Endothelial cell of umbilical vein (primary cell): ENCODE measurements around the gene ADM2. TPM values are rescaled to one million over a fixed set of nuclear protein-coding genes. Genes with fewer than 3 reads are reported as not detected.

ENCODE experiments used
- BruUV-seq: library from RNA; stranded (reverse); fragments of 400-500 nt; replicated peaks from 2 replicates; lab custom pipeline; 2021; lab: Mats Ljungman, UMichigan
- CTCF ChIA-PET: fragments of 300-600, 350-600 bp; sonication (Branson Sonifier 250); formaldehyde crosslinking; loops from one replicate; lab custom pipeline; 2021; ENCODE audit warnings: antibody characterized with exemption, inconsistent platforms; lab: Charles Lee
- POLR2A ChIA-PET: fragments of 300-600, 350-600 bp; sonication (Branson Sonifier 250); formaldehyde crosslinking; loops from one replicate; lab custom pipeline; 2021; ENCODE audit warnings: antibody characterized with exemption, inconsistent platforms; lab: Charles Lee
- DNase-seq: peaks from one replicate; pipeline ENCODE4 v3.0.0-alpha.2; 2011; ENCODE audit warnings: low read depth, low spot score
- FAIRE-seq: peaks from 2 replicates; lab custom pipeline; 2011; peaks lifted over from hg19 to GRCh38; lab: Jason Lieb, UNC
- H2AFZ ChIP-seq: 2 replicates; pipeline ENCODE4 v1.6.0; 2012; ENCODE audit warnings: low read depth, low read length, control low read depth, inconsistent platforms
- H3K27ac ChIP-seq: 2 replicates; pipeline ENCODE4 v1.5.1; 2011; ENCODE audit warnings: low read depth, mild to moderate bottlenecking, control low read depth, low read length, moderate library complexity; ENCODE audit not compliant: insufficient read depth
- H3K27me3 ChIP-seq, 2 experiments: 2 replicates each; pipeline versions ENCODE4 v1.6.0 to v1.6.1; 2011; ENCODE audit warnings: low read length in 2 of 2, mixed read lengths in 1 of 2; ENCODE audit not compliant: control insufficient read depth in 2 of 2, insufficient read depth in 2 of 2
- H3K36me3 ChIP-seq, 2 experiments: 2 replicates in 1 of 2; 3 replicates in 1 of 2; pipeline ENCODE4 v1.5.1; 2011; ENCODE audit warnings: low read length in 2 of 2, mild to moderate bottlenecking in 1 of 2, moderate library complexity in 1 of 2; ENCODE audit not compliant: control insufficient read depth in 2 of 2, insufficient read depth in 2 of 2; ENCODE audit errors: extremely low read depth in 1 of 2
- H3K4me1 ChIP-seq: 3 replicates; pipeline ENCODE4 v1.5.1; 2011; ENCODE audit warnings: mild to moderate bottlenecking, low read length; ENCODE audit not compliant: control insufficient read depth, insufficient read depth; ENCODE audit errors: extremely low read depth
- H3K4me2 ChIP-seq: 2 replicates; pipeline ENCODE4 v1.6.1; 2011; ENCODE audit warnings: low read length, control low read depth, mixed read lengths; ENCODE audit not compliant: insufficient read depth
- H3K4me3 ChIP-seq, 3 experiments: fragments of 200-600 bp in 1 of 3; sonication (generic), shearing (Covaris generic) in 1 of 3; replicated peaks in 1 of 3; 2 replicates each; pipeline ENCODE4 v1.5.1; 2011 to 2016; ENCODE audit warnings: control low read depth in 3 of 3, low read length in 3 of 3, mild to moderate bottlenecking in 2 of 3, inconsistent platforms in 1 of 3, low read depth in 1 of 3, moderate library complexity in 1 of 3; ENCODE audit not compliant: insufficient read depth in 1 of 3
- H3K79me2 ChIP-seq: 2 replicates; pipeline ENCODE4 v1.6.0; 2012; ENCODE audit warnings: low read length, inconsistent platforms; ENCODE audit not compliant: control insufficient read depth, insufficient read depth
- H3K9ac ChIP-seq: replicated peaks from 2 replicates; pipeline ENCODE3; 2011; ENCODE audit warnings: low read length, control low read depth; ENCODE audit not compliant: insufficient read depth; ENCODE audit errors: extremely low read depth
- H3K9me1 ChIP-seq: replicated peaks from 3 replicates; pipeline ENCODE4 v1.6.0; 2011; ENCODE audit warnings: mild to moderate bottlenecking, low read length; ENCODE audit not compliant: control insufficient read depth, insufficient read depth; ENCODE audit errors: extremely low read depth
- H3K9me3 ChIP-seq: replicated peaks from 2 replicates; pipeline ENCODE4 v1.5.1; 2012; ENCODE audit warnings: low read length, inconsistent platforms; ENCODE audit not compliant: control insufficient read depth, insufficient read depth
- H4K20me1 ChIP-seq: replicated peaks from 2 replicates; pipeline ENCODE3; 2011; ENCODE audit warnings: mild to moderate bottlenecking, low read length; ENCODE audit not compliant: control insufficient read depth, insufficient read depth; ENCODE audit errors: extremely low read depth
- EZH2 ChIP-seq: IDR thresholded peaks from 2 replicates; pipeline ENCODE4 v1.6.1; 2012; ENCODE audit warnings: borderline replicate concordance, low read depth, mild to moderate bottlenecking, moderate library complexity, low read length, inconsistent platforms; ENCODE audit not compliant: severe bottlenecking
- MAX ChIP-seq: IDR thresholded peaks from 2 replicates; pipeline ENCODE4 v1.6.1; 2011; ENCODE audit not compliant: insufficient read depth, insufficient read length
- POLR2A ChIP-seq: IDR thresholded peaks from 2 replicates; pipeline ENCODE4 v1.6.1; 2012; ENCODE audit warnings: low read depth, mild to moderate bottlenecking, control low read depth, low read length
- POLR2AphosphoS5 ChIP-seq: IDR thresholded peaks from 2 replicates; pipeline ENCODE4 v1.6.1; 2012; ENCODE audit warnings: low read depth, mild to moderate bottlenecking, control low read depth, low read length, moderate library complexity; ENCODE audit not compliant: insufficient read depth
- dilution Hi-C: fragments of 300-500 bp; cut with MboI; formaldehyde crosslinking; loops from one replicate; pipeline ENCODE4 v1.15.0; 2019; ENCODE audit warnings: low sequenced_read_pairs; ENCODE audit not compliant: extremely low pct_ligation_motif_present
- intact Hi-C: fragments of 100-400 bp; cut with micrococcal nuclease; formaldehyde crosslinking; loops from one replicate; pipeline ENCODE4 v1.10.0; 2022
- polyA plus RNA-seq, 4 experiments: library from polyadenylated mRNA; depleted of rRNA in 3 of 4; stranded (reverse) in 3 of 4; unstranded in 1 of 4; fragments of >200 nt; gene quantifications; 2 replicates each; pipeline versions ENCODE4 v1.2.1 to v1.2.3, GENCODE V29; 2011 to 2012; ENCODE audit warnings: missing spikeins in 1 of 4
- total RNA-seq: library from RNA; stranded (reverse); gene quantifications from 2 replicates; pipeline ENCODE4 v1.2.3, GENCODE V29; 2021

The ADM2 gene
- total and polyA plus RNA-seq, 2 donors (not counting 3 experiments of a cell fraction or from before 2014, with no cell fraction given) = 0.28 to 1.5 TPM

- no peak overlapping the region for H3K9ac ChIP-seq
- H3K27me3 ChIP-seq = no peaks in the 10 kb centered on the region
- H3K36me3 ChIP-seq = no peaks in the 10 kb centered on the region
- H3K79me2 ChIP-seq = no peaks in the 10 kb centered on the region
- intact Hi-C loops (no loop called here), dilution Hi-C loops (no loop called here)
- no peak overlapping the region for H3K4me3 ChIP-seq
- CTCF ChIA-PET = no interaction called here
- no peaks in the 10 kb centered on the region for H3K9me1 ChIP-seq
- FAIRE-seq (no peak), DNase-seq (no peak)
- H2AFZ ChIP-seq = no peak overlapping the region
- POLR2A ChIA-PET = no interaction called here
- no peak overlapping the region for H3K4me2 ChIP-seq
- TF ChIP-seq EZH2 (no peak), POLR2AphosphoS5 (no peak)
- no peaks in the 10 kb centered on the region for H3K9me3 ChIP-seq
- H4K20me1 ChIP-seq = no peaks in the 10 kb centered on the region
- no peak overlapping the region for H3K27ac ChIP-seq
- BruUV-seq = no TSS peak
- no peaks in the 10 kb centered on the region for H3K4me1 ChIP-seq
Observed at GRCh38 chr22:50488006-50488677, 6.8 kb downstream of the ADM2 start.

- no peaks in the 10 kb centered on the region for H3K27me3 ChIP-seq
- dilution Hi-C loops = no loop called here
- no peak for TF ChIP-seq POLR2A
- TF ChIP-seq MAX = no peak
- TF ChIP-seq EZH2 = no peak
- ChIA-PET POLR2A (no interaction called here), CTCF (no interaction called here)
- no peak overlapping the region for H3K4me3 ChIP-seq
- BruUV-seq = no TSS peak
- H3K79me2 ChIP-seq = no peaks in the 10 kb centered on the region
- no peak overlapping the region for H3K9ac ChIP-seq
- intact Hi-C loops = no loop called here
- DNase-seq = no peak
- H3K4me1 ChIP-seq = no peaks in the 10 kb centered on the region
- H3K27ac ChIP-seq = no peak overlapping the region
- H2AFZ ChIP-seq = no peak overlapping the region
- H3K9me1 ChIP-seq = no peaks in the 10 kb centered on the region
- no peak for FAIRE-seq
- no peak overlapping the region for H3K4me2 ChIP-seq
- no peaks in the 10 kb centered on the region for H4K20me1 ChIP-seq
- no peaks in the 10 kb centered on the region for H3K36me3 ChIP-seq
- no peaks in the 10 kb centered on the region for H3K9me3 ChIP-seq
Observed at GRCh38 chr22:50488886-50489285, 7.5 kb downstream of the ADM2 start.
